H1 (cell line): ENCODE data around the gene MGME1.

Experiments used
- RAD21 ChIP-seq, 2 experiments: IDR thresholded peaks in 1 of 2; conservative IDR thresholded peaks in 1 of 2; 2 replicates each; pipeline ENCODE4 v1.6.1; 2011; ENCODE audit warnings: low read depth in 2 of 2, low read length in 2 of 2, improper control_type of control experiment in 1 of 2, inconsistent platforms in 1 of 2, mild to moderate bottlenecking in 1 of 2, moderate library complexity in 1 of 2
- TF ChIP-seq, protein P1 (sequence below), 3 experiments: IDR thresholded peaks; 1 replicate in 2 of 3; 2 replicates in 1 of 3; pipeline versions ENCODE4 v1.5.1 to v1.6.1; 2011; ENCODE audit warnings: low read length in 3 of 3, mild to moderate bottlenecking in 3 of 3, inconsistent platforms in 2 of 3, low read depth in 1 of 3, moderate library complexity in 1 of 3; ENCODE audit not compliant: insufficient read depth in 1 of 3; ENCODE audit errors: control extremely low read depth in 1 of 3

DNA sequence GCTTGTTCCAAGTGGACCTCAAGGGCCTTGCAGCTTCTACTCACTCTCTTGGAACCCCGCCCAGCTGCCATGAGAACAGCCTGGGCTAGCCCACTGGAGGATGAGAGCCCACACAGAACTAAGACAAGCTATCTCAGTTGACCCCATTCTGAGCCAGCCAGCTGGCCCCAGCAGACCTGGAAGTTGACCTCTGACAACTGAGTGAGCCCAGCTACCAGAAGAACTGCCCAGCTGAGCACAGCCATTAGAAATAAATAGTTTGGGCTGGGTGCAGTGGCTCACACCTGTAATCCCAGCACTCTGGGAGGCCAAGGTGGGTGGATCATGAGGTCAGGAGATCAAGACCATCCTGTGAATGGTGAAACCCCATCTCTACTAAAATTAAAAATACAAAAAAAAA lies 37.3 kb upstream of the MGME1 start:
- TF ChIP-seq, protein P1, sequence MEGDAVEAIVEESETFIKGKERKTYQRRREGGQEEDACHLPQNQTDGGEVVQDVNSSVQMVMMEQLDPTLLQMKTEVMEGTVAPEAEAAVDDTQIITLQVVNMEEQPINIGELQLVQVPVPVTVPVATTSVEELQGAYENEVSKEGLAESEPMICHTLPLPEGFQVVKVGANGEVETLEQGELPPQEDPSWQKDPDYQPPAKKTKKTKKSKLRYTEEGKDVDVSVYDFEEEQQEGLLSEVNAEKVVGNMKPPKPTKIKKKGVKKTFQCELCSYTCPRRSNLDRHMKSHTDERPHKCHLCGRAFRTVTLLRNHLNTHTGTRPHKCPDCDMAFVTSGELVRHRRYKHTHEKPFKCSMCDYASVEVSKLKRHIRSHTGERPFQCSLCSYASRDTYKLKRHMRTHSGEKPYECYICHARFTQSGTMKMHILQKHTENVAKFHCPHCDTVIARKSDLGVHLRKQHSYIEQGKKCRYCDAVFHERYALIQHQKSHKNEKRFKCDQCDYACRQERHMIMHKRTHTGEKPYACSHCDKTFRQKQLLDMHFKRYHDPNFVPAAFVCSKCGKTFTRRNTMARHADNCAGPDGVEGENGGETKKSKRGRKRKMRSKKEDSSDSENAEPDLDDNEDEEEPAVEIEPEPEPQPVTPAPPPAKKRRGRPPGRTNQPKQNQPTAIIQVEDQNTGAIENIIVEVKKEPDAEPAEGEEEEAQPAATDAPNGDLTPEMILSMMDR (IDR thresholded peaks at IDR 0.05; ENCODE audit: control extremely low read depth in 1 of 3, insufficient read depth in 1 of 3, low read depth in 1 of 3, low read length in 3 of 3) = no peak
- TF ChIP-seq RAD21 (IDR thresholded peaks at IDR 0.05 in 1 of 2, conservative IDR thresholded peaks at IDR 0.05 in 1 of 2; ENCODE audit: low read depth in 2 of 2, low read length in 2 of 2) = no peak
